22Rv1 (cell line): ENCODE measurements around the gene RPP38.

Experiments
- CTCF ChIP-seq: fragments of 450-650 bp; IDR thresholded peaks from 2 replicates; pipeline ENCODE4 v1.5.1; 2017; ENCODE audit warnings: mild to moderate bottlenecking
- ZFX ChIP-seq: fragments of 450-650 bp; IDR thresholded peaks from 2 replicates; pipeline ENCODE4 v1.6.1; 2017; ENCODE audit warnings: antibody characterized with exemption, borderline replicate concordance

- no peak for TF ChIP-seq CTCF
- no peak for TF ChIP-seq ZFX
These were observed 19.1 kb downstream of the RPP38 start for GRCh38 chr10:15116225-15116624.
